OCI-LY1 (cell line): ENCODE data around the gene ZNF333.

ENCODE experiments used
- H2AFZ ChIP-seq: fragments of 200-600 bp; sonication (generic), shearing (Covaris generic); 2 replicates; pipeline ENCODE4 v1.6.0; 2014; ENCODE audit warnings: antibody characterized with exemption, mild to moderate bottlenecking, low read length
- H3F3A ChIP-seq: fragments of 200-600 bp; sonication (generic), shearing (Covaris generic); 2 replicates; pipeline ENCODE4 v1.6.0; 2014; ENCODE audit warnings: mild to moderate bottlenecking, antibody characterized with exemption, low read length, moderate library complexity; ENCODE audit not compliant: insufficient read depth
- H3K27ac ChIP-seq: fragments of 200-600 bp; sonication (generic); 2 replicates; pipeline ENCODE4 v1.5.1; 2014; ENCODE audit warnings: low read length, mixed run types, mild to moderate bottlenecking, low read depth; ENCODE audit not compliant: poor library complexity, severe bottlenecking
- H3K27me3 ChIP-seq: fragments of 200-600 bp; sonication (generic); 2 replicates; pipeline ENCODE4 v1.6.0; 2014; ENCODE audit warnings: antibody characterized with exemption, mild to moderate bottlenecking, low read length, moderate library complexity; ENCODE audit not compliant: insufficient read depth
- H3K36me3 ChIP-seq: fragments of 200-600 bp; sonication (generic); 2 replicates; pipeline ENCODE4 v1.6.1; 2014; ENCODE audit warnings: mild to moderate bottlenecking, antibody characterized with exemption, low read length, moderate library complexity, mixed read lengths; ENCODE audit not compliant: insufficient read depth
- H3K4me1 ChIP-seq: fragments of 200-600 bp; sonication (generic); 2 replicates; pipeline ENCODE4 v1.5.1; 2014; ENCODE audit warnings: mild to moderate bottlenecking, low read length, moderate library complexity; ENCODE audit not compliant: insufficient read depth, severe bottlenecking
- H3K4me2 ChIP-seq: fragments of 200-600 bp; sonication (generic), shearing (Covaris generic); 2 replicates; pipeline ENCODE4 v1.6.1; 2014; ENCODE audit warnings: low read length
- H3K4me3 ChIP-seq: fragments of 200-600 bp; sonication (generic); 2 replicates; pipeline ENCODE4 v1.5.1; 2014; ENCODE audit warnings: low read length, low read depth, mild to moderate bottlenecking, mixed read lengths; ENCODE audit not compliant: poor library complexity, severe bottlenecking
- H3K79me2 ChIP-seq: fragments of 200-600 bp; shearing (Covaris generic); 2 replicates; pipeline ENCODE4 v1.6.1; 2016; ENCODE audit warnings: mixed run types, low read length, mixed read lengths; ENCODE audit not compliant: insufficient read depth
- H3K9ac ChIP-seq: fragments of 200-600 bp; sonication (generic), shearing (Covaris generic); 2 replicates; pipeline ENCODE4 v1.6.1; 2014; ENCODE audit warnings: mild to moderate bottlenecking, low read length, mixed read lengths
- H3K9me2 ChIP-seq: fragments of 200-600 bp; sonication (generic), shearing (Covaris generic); 2 replicates; pipeline ENCODE4 v1.6.1; 2014; ENCODE audit warnings: low read depth, mild to moderate bottlenecking, low read length, mixed read lengths
- H3K9me3 ChIP-seq: fragments of 200-600 bp; shearing (Covaris generic); 2 replicates; pipeline ENCODE4 v1.6.1; 2014; ENCODE audit warnings: low read length, mixed read lengths
- H4K20me1 ChIP-seq: fragments of 200-600 bp; sonication (generic), shearing (Covaris generic); 2 replicates; pipeline ENCODE4 v1.6.0; 2016; ENCODE audit warnings: mild to moderate bottlenecking, low read length; ENCODE audit not compliant: insufficient read depth
- CTCF ChIP-seq: fragments of 200-600 bp; sonication (generic), shearing (Covaris generic); IDR thresholded peaks from 2 replicates; pipeline ENCODE4 v1.5.1; 2017; ENCODE audit warnings: mild to moderate bottlenecking, antibody characterized with exemption, low read length, moderate library complexity, mixed read lengths
- EZH2 ChIP-seq: fragments of 200-600 bp; sonication (generic), shearing (Covaris generic); IDR thresholded peaks from 2 replicates; pipeline ENCODE4 v1.8.0; 2017; ENCODE audit warnings: borderline replicate concordance, mixed run types, mild to moderate bottlenecking, antibody characterized with exemption, low read length, moderate library complexity, mixed read lengths

Gene ZNF333

GRCh38 chr19:14732510-14732909 is 42.7 kb downstream of the ZNF333 start:
- H3K36me3 ChIP-seq, result no peaks in the 10 kb centered on the region
- H3K9me2 ChIP-seq, result no peaks in the 10 kb centered on the region
- no peaks in the 10 kb centered on the region for H3F3A ChIP-seq
- no peak overlapping the region for H3K4me2 ChIP-seq
- H2AFZ ChIP-seq, result no peak overlapping the region
- H3K9me3 ChIP-seq, result peaks cover 3% of the 10 kb centered on the region; the same call in 1 of the 2 replicates
- no peaks in the 10 kb centered on the region for H3K79me2 ChIP-seq
- no peaks in the 10 kb centered on the region for H4K20me1 ChIP-seq
- H3K4me1 ChIP-seq, result no peaks in the 10 kb centered on the region
- H3K27ac ChIP-seq, result no peak overlapping the region
- peaks cover 12% of the 10 kb centered on the region; the same call in 1 of the 2 replicates for H3K27me3 ChIP-seq
- no peak overlapping the region for H3K9ac ChIP-seq
- TF ChIP-seq EZH2, result no peak
- no peak for TF ChIP-seq CTCF
- H3K4me3 ChIP-seq, result no peak overlapping the region

GRCh38 chr19:14733574-14733973 is 43.7 kb downstream of the ZNF333 start:
- no peaks in the 10 kb centered on the region for H3K36me3 ChIP-seq
- H3K4me1 ChIP-seq, result no peaks in the 10 kb centered on the region
- H3K9ac ChIP-seq, result no peak overlapping the region
- H3K79me2 ChIP-seq, result no peaks in the 10 kb centered on the region
- no peaks in the 10 kb centered on the region for H3F3A ChIP-seq
- H4K20me1 ChIP-seq, result no peaks in the 10 kb centered on the region
- no peak overlapping the region for H3K4me3 ChIP-seq
- H2AFZ ChIP-seq, result no peak overlapping the region
- H3K4me2 ChIP-seq, result no peak overlapping the region
- H3K9me2 ChIP-seq, result no peaks in the 10 kb centered on the region
- peaks cover under 1% of the 10 kb centered on the region; the same call in 1 of the 2 replicates for H3K9me3 ChIP-seq
- peaks cover 11% of the 10 kb centered on the region; the same call in 1 of the 2 replicates for H3K27me3 ChIP-seq
- H3K27ac ChIP-seq, result no peak overlapping the region
- TF ChIP-seq CTCF, result no peak
- TF ChIP-seq EZH2, result no peak

- H3K9me3 ChIP-seq, result no peaks in the 10 kb centered on the region; the same call in 1 of the 2 replicates
- TF ChIP-seq CTCF (no peak), EZH2 (no peak)
- peaks cover 8% of the 10 kb centered on the region; the same call in 1 of the 2 replicates for H3K27me3 ChIP-seq
Observed at GRCh38 chr19:14735915-14736314, 46.1 kb downstream of the ZNF333 start.

More at GRCh38 chr19:14735915-14736314, 46.1 kb downstream of the ZNF333 start:
- Histone ChIP-seq H3K27ac (no peak overlapping the region), H3K79me2 (no peaks in the 10 kb centered on the region), H2AFZ (no peak overlapping the region), H3K4me3 (no peak overlapping the region), H3K4me1 (no peaks in the 10 kb centered on the region), H4K20me1 (no peaks in the 10 kb centered on the region), H3K36me3 (no peaks in the 10 kb centered on the region), H3K9ac (no peak overlapping the region), H3F3A (no peaks in the 10 kb centered on the region), H3K9me2 (no peaks in the 10 kb centered on the region), H3K4me2 (no peak overlapping the region)
